K562 (cell line): ENCODE results near the gene PRDX1. TPM values are rescaled to one million over a fixed set of nuclear protein-coding genes. Genes with fewer than 3 reads are reported as not detected.

Experiments used
- BRF2 ChIP-seq: IDR thresholded peaks from 3 replicates; pipeline ENCODE4 v1.6.1; 2011; ENCODE audit warnings: borderline replicate concordance, mild to moderate bottlenecking; ENCODE audit not compliant: insufficient read length, insufficient read depth
- CEBPB ChIP-seq: fragments of 450-650 bp; IDR thresholded peaks from 2 replicates; pipeline ENCODE4 v1.6.1; 2016; ENCODE audit warnings: missing genetic modification characterization, missing compliant biosample characterization
- CXXC5 ChIP-seq: fragments of 250-450 bp; sonication (Bioruptor Pico); IDR thresholded peaks from 2 replicates; pipeline ENCODE4 v1.8.0; 2022; ENCODE audit warnings: inconsistent platforms, mild to moderate bottlenecking, moderate library complexity
- IFI16 ChIP-seq: fragments of 250-450 bp; sonication (Bioruptor Pico); IDR thresholded peaks from 2 replicates; pipeline ENCODE4 v2.1.2; 2022; ENCODE audit warnings: mild to moderate bottlenecking, inconsistent platforms
- MXD1 ChIP-seq: fragments of 250-450 bp; sonication (Bioruptor Pico); IDR thresholded peaks from 2 replicates; pipeline ENCODE4 v1.8.0; 2021; ENCODE audit warnings: borderline replicate concordance, mild to moderate bottlenecking, moderate library complexity; ENCODE audit not compliant: poor library complexity, severe bottlenecking
- SIRT6 ChIP-seq: IDR thresholded peaks from one replicate; pipeline ENCODE4 v1.6.1; 2012; ENCODE audit warnings: low read depth, mild to moderate bottlenecking, control low read depth, inconsistent platforms, low read length, moderate library complexity
- STAT5A ChIP-seq: IDR thresholded peaks from 2 replicates; pipeline ENCODE4 v1.6.1; 2012; ENCODE audit warnings: low read length, inconsistent platforms, borderline replicate concordance
- TAF7 ChIP-seq: fragments of 450-650 bp; IDR thresholded peaks from 2 replicates; pipeline ENCODE4 v1.6.1; 2016; ENCODE audit warnings: missing genetic modification characterization, missing compliant biosample characterization
- TCFL5 ChIP-seq: fragments of 250-450 bp; sonication (Bioruptor Pico); conservative IDR thresholded peaks from 2 replicates; pipeline ENCODE4 v1.6.1; 2021; ENCODE audit warnings: mild to moderate bottlenecking, moderate library complexity, matching md5 sums
- ZNF408 ChIP-seq: fragments of 250-450 bp; sonication (Bioruptor Pico); IDR thresholded peaks from 2 replicates; pipeline ENCODE4 v1.4.0; 2020; ENCODE audit warnings: low read depth, mild to moderate bottlenecking, moderate library complexity
- ZNF699 ChIP-seq: fragments of 250-450 bp; sonication (Bioruptor Pico); IDR thresholded peaks from 2 replicates; pipeline ENCODE4 v1.8.0; 2021; ENCODE audit warnings: mild to moderate bottlenecking, moderate library complexity; ENCODE audit not compliant: insufficient replicate concordance
- polyA plus RNA-seq, 8 experiments: library from polyadenylated mRNA; depleted of rRNA in 4 of 8; stranded (reverse) in 5 of 8; unstranded in 3 of 8; fragments of >200 nt; fragmentation: Nextera tagmentation in 2 of 8; fragmentation: Illumina TruSeq in 1 of 8; extraction: Ambion mirVana in 2 of 8; extraction: Trizol in 1 of 8; gene quantifications; 2 replicates each; pipeline versions ENCODE4 v1.2.1 to v1.2.3, GENCODE V29; 2011 to 2014; ENCODE audit warnings: inconsistent platforms in 1 of 8, missing spikeins in 1 of 8
- total RNA-seq, 7 experiments: library from RNA; depleted of rRNA in 6 of 7; stranded (reverse); fragments of >200 nt in 6 of 7; fragmentation: Illumina TruSeq in 2 of 7; extraction: Trizol in 2 of 7; gene quantifications; 2 replicates each; pipeline versions ENCODE4 v1.2.1 to v1.2.3, GENCODE V29; 2011 to 2021; ENCODE audit warnings: low replicate concordance in 1 of 7
- TF ChIP-seq, protein P1 (sequence below), 2 experiments: fragments of 450-650 bp; formaldehyde crosslinking in 1 of 2; IDR thresholded peaks; 2 replicates each; pipeline versions ENCODE4 v1.4.0 to v1.6.1; 2014 to 2020; ENCODE audit warnings: mild to moderate bottlenecking in 2 of 2, borderline replicate concordance in 1 of 2, low read depth in 1 of 2

PRDX1 gene
- total and polyA plus RNA-seq, 9 of the 15 experiments (the other 6 are each of a cell fraction or from before 2014, with no cell fraction given), result 748 to 2,388 (median 1,045) TPM

DNA sequence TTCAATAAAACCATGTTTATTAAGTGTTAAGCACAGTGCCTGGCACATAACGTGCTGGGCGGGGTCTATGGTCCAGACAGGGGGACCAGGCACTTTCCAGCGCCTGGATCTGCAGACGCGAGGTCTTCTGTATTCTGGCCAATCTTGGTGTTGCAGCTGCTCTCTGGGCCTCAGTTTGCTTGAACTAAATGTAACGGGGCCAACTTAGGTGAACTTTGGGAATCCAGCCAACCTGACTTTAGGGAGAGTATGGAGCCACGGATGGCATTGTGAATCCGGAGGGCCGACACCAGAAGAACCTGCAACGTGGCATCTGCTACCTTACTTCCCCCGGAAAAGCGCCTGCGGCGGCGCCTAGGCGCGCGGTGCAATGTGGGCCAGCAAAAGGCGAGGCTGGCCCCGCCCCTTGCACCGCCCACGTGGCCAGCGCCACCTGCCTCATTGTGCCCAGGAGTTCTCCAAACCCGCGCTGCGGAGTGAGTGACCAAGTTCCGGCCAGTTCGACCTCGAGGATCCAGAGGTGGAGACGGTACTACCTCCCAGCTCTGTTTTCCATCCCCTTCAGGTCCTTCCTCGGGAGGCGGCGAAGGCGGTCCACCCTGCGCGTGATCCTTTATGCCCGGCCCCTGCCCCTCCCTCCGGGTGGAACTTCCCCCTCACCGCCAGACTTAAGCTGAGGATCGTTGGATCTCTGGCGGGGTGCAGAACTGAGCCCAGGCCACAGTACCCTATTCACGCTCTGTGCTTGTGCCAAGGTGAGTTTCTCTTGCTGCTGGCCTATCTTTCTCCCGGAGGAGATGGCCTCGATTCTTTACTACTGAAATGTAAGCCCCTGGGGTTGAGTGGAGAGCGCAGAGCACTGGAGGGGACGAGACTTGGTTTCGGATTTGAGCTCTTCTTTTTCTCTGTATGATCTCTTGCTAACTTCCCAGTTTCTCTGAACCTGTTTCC, 29.0 kb upstream of the PRDX1 start, which contains the start of gene AKR1A1 (continued):
- TF ChIP-seq STAT5A (no peak; the same call in 1 of the 2 replicates), TCFL5 (CRISPR knock-in tag) (no peak), ZNF699 (CRISPR knock-in tag) (no peak), TAF7 (tag) (peak; percentile 14; the same call in 1 of the 2 replicates), MXD1 (peak; percentile 90), CXXC5 (CRISPR knock-in tag) (peak; percentile 82), SIRT6 (no peak), IFI16 (CRISPR knock-in tag) (no peak), ZNF408 (CRISPR knock-in tag) (no peak), BRF2 (no peak), CEBPB (tag) (no peak)
- TF ChIP-seq, protein P1, sequence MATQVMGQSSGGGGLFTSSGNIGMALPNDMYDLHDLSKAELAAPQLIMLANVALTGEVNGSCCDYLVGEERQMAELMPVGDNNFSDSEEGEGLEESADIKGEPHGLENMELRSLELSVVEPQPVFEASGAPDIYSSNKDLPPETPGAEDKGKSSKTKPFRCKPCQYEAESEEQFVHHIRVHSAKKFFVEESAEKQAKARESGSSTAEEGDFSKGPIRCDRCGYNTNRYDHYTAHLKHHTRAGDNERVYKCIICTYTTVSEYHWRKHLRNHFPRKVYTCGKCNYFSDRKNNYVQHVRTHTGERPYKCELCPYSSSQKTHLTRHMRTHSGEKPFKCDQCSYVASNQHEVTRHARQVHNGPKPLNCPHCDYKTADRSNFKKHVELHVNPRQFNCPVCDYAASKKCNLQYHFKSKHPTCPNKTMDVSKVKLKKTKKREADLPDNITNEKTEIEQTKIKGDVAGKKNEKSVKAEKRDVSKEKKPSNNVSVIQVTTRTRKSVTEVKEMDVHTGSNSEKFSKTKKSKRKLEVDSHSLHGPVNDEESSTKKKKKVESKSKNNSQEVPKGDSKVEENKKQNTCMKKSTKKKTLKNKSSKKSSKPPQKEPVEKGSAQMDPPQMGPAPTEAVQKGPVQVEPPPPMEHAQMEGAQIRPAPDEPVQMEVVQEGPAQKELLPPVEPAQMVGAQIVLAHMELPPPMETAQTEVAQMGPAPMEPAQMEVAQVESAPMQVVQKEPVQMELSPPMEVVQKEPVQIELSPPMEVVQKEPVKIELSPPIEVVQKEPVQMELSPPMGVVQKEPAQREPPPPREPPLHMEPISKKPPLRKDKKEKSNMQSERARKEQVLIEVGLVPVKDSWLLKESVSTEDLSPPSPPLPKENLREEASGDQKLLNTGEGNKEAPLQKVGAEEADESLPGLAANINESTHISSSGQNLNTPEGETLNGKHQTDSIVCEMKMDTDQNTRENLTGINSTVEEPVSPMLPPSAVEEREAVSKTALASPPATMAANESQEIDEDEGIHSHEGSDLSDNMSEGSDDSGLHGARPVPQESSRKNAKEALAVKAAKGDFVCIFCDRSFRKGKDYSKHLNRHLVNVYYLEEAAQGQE (IDR thresholded peaks at IDR 0.05; ENCODE audit: borderline replicate concordance), result peak; percentile 74
- TF ChIP-seq, protein P1 (CRISPR knock-in tag; IDR thresholded peaks at IDR 0.05; ENCODE audit: low read depth), result no peak; the same call in 1 of the 2 replicates
